Activated T-cell treated with anti-CD3 and anti-CD28 coated beads, Interleukin-2, amount 50 U/mL, for 24 hours (primary cell): Measurements from ENCODE around the gene CFAP54.
A peak's percentile ranks its signal among the peaks of the same experiment; 100 is the strongest.

ENCODE experiments used
- DNase-seq: peaks from one replicate; pipeline ENCODE4 v3.0.0-alpha.2; 2020
- H3K27ac Mint-ChIP-seq: 2 replicates; pipeline ENCODE4 v1.8.0; 2020; ENCODE audit warnings: mild to moderate bottlenecking, mixed read lengths
- H3K27me3 Mint-ChIP-seq: 2 replicates; pipeline ENCODE4 v1.8.0; 2020; ENCODE audit warnings: mixed read lengths
- H3K36me3 Mint-ChIP-seq: 2 replicates; pipeline ENCODE4 v1.8.0; 2020; ENCODE audit warnings: low read depth, mixed read lengths
- H3K4me1 Mint-ChIP-seq: 2 replicates; pipeline ENCODE4 v1.8.0; 2020; ENCODE audit warnings: low read depth, mixed read lengths
- H3K4me3 Mint-ChIP-seq: 2 replicates; pipeline ENCODE4 v1.8.0; 2020; ENCODE audit warnings: mild to moderate bottlenecking, moderate library complexity, mixed read lengths
- H3K9me3 Mint-ChIP-seq: 2 replicates; pipeline ENCODE4 v1.8.0; 2020; ENCODE audit warnings: mixed read lengths

CFAP54 gene

DNA sequence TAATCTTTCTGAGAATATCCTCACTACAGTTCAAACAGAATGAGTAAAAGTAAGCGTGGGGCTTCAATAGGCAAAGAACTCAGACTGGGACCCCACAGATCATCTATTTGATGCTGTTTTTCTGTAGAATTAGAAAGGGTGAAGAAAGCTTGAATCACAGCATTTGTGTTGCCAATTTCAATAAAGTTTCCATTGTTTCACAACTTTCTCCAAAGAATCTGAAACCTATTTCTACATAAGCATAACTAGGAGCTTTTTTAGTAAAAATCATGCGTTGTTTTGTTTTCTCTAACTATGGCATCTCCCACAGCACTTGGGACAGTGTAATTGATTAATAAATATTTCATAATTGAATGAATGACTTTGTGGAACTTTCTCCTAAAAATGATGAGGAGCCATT is 401.0 kb downstream of the CFAP54 start:
- H3K4me3 Mint-ChIP-seq: no peak overlapping the region
- H3K36me3 Mint-ChIP-seq: no peaks in the 10 kb centered on the region
- no peak overlapping the region for H3K27ac Mint-ChIP-seq
- no peaks in the 10 kb centered on the region for H3K9me3 Mint-ChIP-seq
- peaks cover 9% of the 10 kb centered on the region for H3K4me1 Mint-ChIP-seq
- DNase-seq: no peak
- H3K27me3 Mint-ChIP-seq: peaks cover 26% of the 10 kb centered on the region

- no peak overlapping the region for H3K27ac Mint-ChIP-seq
- peaks cover 26% of the 10 kb centered on the region for H3K27me3 Mint-ChIP-seq
- DNase-seq: no peak
- peaks cover 9% of the 10 kb centered on the region for H3K4me1 Mint-ChIP-seq
- no peaks in the 10 kb centered on the region for H3K9me3 Mint-ChIP-seq
- no peak overlapping the region for H3K4me3 Mint-ChIP-seq
- H3K36me3 Mint-ChIP-seq: no peaks in the 10 kb centered on the region
Observed at GRCh38 chr12:96892104-96892503, 402.7 kb downstream of the CFAP54 start.

GRCh38 chr12:96897421-96897820 is 408.0 kb downstream of the CFAP54 start:
- peaks cover 16% of the 10 kb centered on the region for H3K27me3 Mint-ChIP-seq
- H3K36me3 Mint-ChIP-seq: no peaks in the 10 kb centered on the region
- no peak for DNase-seq
- H3K4me3 Mint-ChIP-seq: no peak overlapping the region
- H3K27ac Mint-ChIP-seq: no peak overlapping the region
- no peaks in the 10 kb centered on the region for H3K9me3 Mint-ChIP-seq
- H3K4me1 Mint-ChIP-seq: no peaks in the 10 kb centered on the region

- Mint-ChIP-seq H3K4me3 (no peak overlapping the region), H3K9me3 (no peaks in the 10 kb centered on the region), H3K27ac (no peak overlapping the region), H3K27me3 (peaks cover 2% of the 10 kb centered on the region), H3K4me1 (peaks cover 3% of the 10 kb centered on the region), H3K36me3 (no peaks in the 10 kb centered on the region)
- DNase-seq: no peak
Observed at GRCh38 chr12:96901175-96901574, 411.8 kb downstream of the CFAP54 start.

GRCh38 chr12:96902076-96902475 is 412.7 kb downstream of the CFAP54 start:
- Mint-ChIP-seq H3K36me3 (peaks cover 4% of the 10 kb centered on the region), H3K9me3 (no peaks in the 10 kb centered on the region), H3K4me1 (peaks cover 8% of the 10 kb centered on the region), H3K27ac (no peak overlapping the region), H3K27me3 (peaks cover 2% of the 10 kb centered on the region), H3K4me3 (no peak overlapping the region)
- DNase-seq: no peak

GRCh38 chr12:96906498-96906848 is 417.1 kb downstream of the CFAP54 start:
- no peak for DNase-seq
- Mint-ChIP-seq H3K27ac (peak overlapping the region; percentile 98), H3K4me1 (peaks cover 41% of the 10 kb centered on the region)

DNA sequence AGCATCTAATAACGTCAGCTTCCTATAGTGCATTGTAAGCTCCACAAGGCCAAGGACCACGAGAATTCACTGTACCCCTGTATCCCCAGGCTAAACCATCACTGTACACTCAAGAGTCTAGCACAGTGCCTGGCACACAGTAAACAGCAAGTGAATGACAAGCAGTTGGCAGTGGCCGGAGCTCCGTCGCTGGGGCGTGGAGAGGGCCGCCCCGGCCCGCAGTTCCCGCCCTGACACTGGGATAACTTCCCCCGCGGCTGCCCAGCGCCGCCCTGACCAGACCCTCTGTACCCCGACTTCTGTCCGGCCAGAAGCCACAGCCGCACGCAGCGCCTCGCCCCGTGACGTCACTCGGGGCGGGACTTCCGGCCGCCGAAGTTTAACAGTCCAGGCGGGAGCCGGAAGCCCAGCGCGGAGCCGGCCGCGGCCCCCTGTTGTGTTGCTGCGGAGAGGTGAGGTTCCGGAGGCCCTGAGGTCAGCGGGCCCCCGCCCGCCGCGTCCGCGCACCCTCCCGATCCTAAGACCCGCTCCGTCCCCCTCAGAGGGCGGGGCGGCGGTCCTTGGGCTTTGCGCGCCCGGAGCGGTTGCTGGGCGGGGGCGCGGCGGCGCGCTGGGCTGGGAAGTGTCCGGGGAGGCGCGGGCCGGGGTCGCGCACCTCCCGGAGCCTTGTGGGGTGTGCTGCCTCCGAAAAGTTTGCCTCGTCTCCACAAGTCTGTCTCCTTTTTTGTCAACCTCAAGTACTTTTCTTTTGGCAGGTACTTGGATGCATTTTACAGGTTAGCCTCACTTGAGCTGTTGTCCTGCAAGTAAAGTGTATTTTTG is 417.7 kb downstream of the CFAP54 start, which contains the start of gene NEDD1:
Gene NEDD1 (plus strand): TSS at position 409 of the 822 bp plus-strand sequence. CDS start 2,503 bp downstream, outside the sequence.
- Mint-ChIP-seq H3K27ac (peak within 1 kb of the TSS; percentile 98), H3K9me3 (no peaks in the 10 kb centered on the region), H3K36me3 (peaks cover 38% of the 10 kb centered on the region), H3K27me3 (no peaks in the 10 kb centered on the region), H3K4me3 (peak within 1 kb of the TSS; percentile 89), H3K4me1 (peaks cover 44% of the 10 kb centered on the region)
- peak; percentile 91 for DNase-seq

More at GRCh38 chr12:96906498-96906848, 417.1 kb downstream of the CFAP54 start:
- peaks cover 36% of the 10 kb centered on the region for H3K36me3 Mint-ChIP-seq
- no peaks in the 10 kb centered on the region for H3K9me3 Mint-ChIP-seq
- H3K27me3 Mint-ChIP-seq: no peaks in the 10 kb centered on the region
- H3K4me3 Mint-ChIP-seq: peak overlapping the region; percentile 89

- Mint-ChIP-seq H3K27me3 (no peaks in the 10 kb centered on the region), H3K9me3 (no peaks in the 10 kb centered on the region), H3K36me3 (peaks cover 42% of the 10 kb centered on the region), H3K4me1 (peaks cover 46% of the 10 kb centered on the region), H3K4me3 (peak overlapping the region; percentile 89), H3K27ac (peak overlapping the region; percentile 96)
- DNase-seq: peak; percentile 52
Observed at GRCh38 chr12:96907671-96908422, 418.5 kb downstream of the CFAP54 start.

GRCh38 chr12:96908423-96908675 is 419.0 kb downstream of the CFAP54 start:
- Mint-ChIP-seq H3K9me3 (no peaks in the 10 kb centered on the region), H3K4me1 (peaks cover 49% of the 10 kb centered on the region), H3K27me3 (no peaks in the 10 kb centered on the region)

DNA sequence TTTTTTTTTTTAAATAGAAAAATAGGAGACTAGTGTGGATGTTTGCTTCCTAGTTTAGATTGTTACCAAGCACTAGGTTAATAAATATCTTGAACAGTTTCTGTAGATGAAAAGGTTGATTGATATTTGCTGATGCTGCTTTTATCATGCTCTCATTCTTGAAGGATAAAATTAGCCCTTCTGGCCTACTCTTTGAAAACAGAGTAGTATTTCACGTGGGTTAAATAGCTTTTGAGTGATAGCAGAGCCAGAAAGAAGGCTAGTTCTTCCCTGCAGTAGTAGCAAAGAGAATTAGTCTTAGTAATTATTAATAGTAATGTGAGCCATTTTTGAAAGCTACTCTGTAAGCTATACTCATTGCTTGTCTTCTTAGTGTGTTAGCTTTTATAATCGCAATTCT is 422.9 kb downstream of the CFAP54 start:
- DNase-seq: no peak
- Mint-ChIP-seq H3K36me3 (peaks cover 68% of the 10 kb centered on the region), H3K9me3 (peaks cover 3% of the 10 kb centered on the region), H3K27me3 (no peaks in the 10 kb centered on the region), H3K4me1 (peaks cover 57% of the 10 kb centered on the region), H3K27ac (no peak overlapping the region), H3K4me3 (no peak overlapping the region)

More at GRCh38 chr12:96908423-96908675, 419.0 kb downstream of the CFAP54 start:
- peak overlapping the region; percentile 89 for H3K4me3 Mint-ChIP-seq
- no peak for DNase-seq
- H3K36me3 Mint-ChIP-seq: peaks cover 47% of the 10 kb centered on the region
- H3K27ac Mint-ChIP-seq: peak overlapping the region; percentile 96

- Mint-ChIP-seq H3K9me3 (peaks cover 3% of the 10 kb centered on the region), H3K27me3 (no peaks in the 10 kb centered on the region), H3K36me3 (peaks cover 63% of the 10 kb centered on the region), H3K4me1 (peaks cover 58% of the 10 kb centered on the region), H3K4me3 (no peak overlapping the region), H3K27ac (no peak overlapping the region)
- no peak for DNase-seq
Observed at GRCh38 chr12:96912943-96913342, 423.6 kb downstream of the CFAP54 start.

DNA sequence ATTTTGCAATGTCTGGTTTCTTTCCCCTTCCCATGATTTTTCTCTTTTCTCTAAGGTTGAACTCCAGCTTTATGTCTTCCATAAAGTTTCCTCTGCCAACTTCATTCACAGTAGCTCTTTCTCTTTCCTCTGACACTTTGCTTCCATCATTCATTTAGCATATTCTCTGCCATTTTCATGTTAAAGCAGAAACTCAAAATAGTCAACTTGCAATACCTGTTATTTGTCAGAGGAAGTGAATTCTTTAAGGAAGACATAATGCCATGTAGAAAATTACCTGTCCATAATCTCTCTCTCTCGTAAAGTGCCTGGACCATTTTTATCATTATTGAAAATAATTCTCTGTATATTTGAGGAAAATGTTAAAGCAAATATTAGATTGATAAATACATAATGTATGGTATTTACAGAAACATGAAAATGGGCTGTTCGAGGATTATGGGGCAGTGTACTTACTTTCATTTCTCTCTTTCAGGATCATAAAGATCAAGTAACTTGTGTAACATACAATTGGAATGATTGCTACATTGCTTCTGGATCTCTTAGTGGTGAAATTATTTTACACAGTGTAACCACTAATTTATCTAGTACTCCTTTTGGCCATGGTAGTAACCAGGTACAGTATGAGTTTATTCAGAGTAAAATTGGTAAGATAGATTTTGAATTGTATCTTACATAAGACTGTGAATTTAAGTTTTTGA is 430.3 kb downstream of the CFAP54 start:
- peak overlapping the region; percentile 5 for H3K27ac Mint-ChIP-seq
- H3K4me3 Mint-ChIP-seq: no peak overlapping the region
- peaks cover 24% of the 10 kb centered on the region for H3K4me1 Mint-ChIP-seq
- peaks cover 77% of the 10 kb centered on the region for H3K36me3 Mint-ChIP-seq
- peaks cover 3% of the 10 kb centered on the region for H3K9me3 Mint-ChIP-seq
- no peaks in the 10 kb centered on the region for H3K27me3 Mint-ChIP-seq
- DNase-seq: no peak
